OCI-LY7 (cell line): ENCODE measurements around the gene ROR2. TPM values are rescaled to one million over a fixed set of nuclear protein-coding genes. Genes with fewer than 3 reads are reported as not detected.

Experiments
- BruUV-seq: library from RNA; stranded (reverse); fragments of 400-500 nt; replicated peaks from 2 replicates; lab custom pipeline; 2021; lab: Mats Ljungman, UMichigan
- CTCF ChIA-PET: fragments of 300-600 bp; sonication (Branson Sonifier 250); formaldehyde crosslinking; loops from one replicate; lab custom pipeline; 2022; ENCODE audit warnings: antibody characterized with exemption; ENCODE audit not compliant: unreplicated experiment; lab: Charles Lee
- POLR2A ChIA-PET: fragments of 300-600 bp; sonication (Branson Sonifier 250); formaldehyde crosslinking; loops from one replicate; lab custom pipeline; 2022; ENCODE audit warnings: antibody characterized with exemption; lab: Charles Lee
- DNase-seq: peaks from one replicate; pipeline ENCODE4 v3.0.0-alpha.2; 2015; ENCODE audit warnings: low spot score
- H2AFZ ChIP-seq: fragments of 200-600 bp; sonication (generic), shearing (Covaris generic); 2 replicates; pipeline ENCODE4 v1.6.1; 2014; ENCODE audit warnings: mild to moderate bottlenecking, antibody characterized with exemption, low read length, moderate library complexity
- H3K27ac ChIP-seq: fragments of 200-600 bp; sonication (generic); 2 replicates; pipeline ENCODE4 v1.5.1; 2014; ENCODE audit warnings: mixed run types, low read depth, mild to moderate bottlenecking, moderate library complexity, low read length, inconsistent platforms; ENCODE audit not compliant: poor library complexity, severe bottlenecking
- H3K36me3 ChIP-seq: fragments of 200-600 bp; sonication (generic); 2 replicates; pipeline ENCODE4 v1.6.1; 2014; ENCODE audit warnings: mild to moderate bottlenecking, antibody characterized with exemption, low read length, moderate library complexity, mixed read lengths; ENCODE audit not compliant: insufficient read depth
- H3K4me1 ChIP-seq: fragments of 200-600 bp; sonication (generic); 2 replicates; pipeline ENCODE4 v1.5.1; 2014; ENCODE audit warnings: mild to moderate bottlenecking, low read length; ENCODE audit not compliant: insufficient read depth, poor library complexity, severe bottlenecking
- H3K4me2 ChIP-seq: fragments of 200-600 bp; sonication (generic); 2 replicates; pipeline ENCODE4 v1.6.1; 2014; ENCODE audit warnings: mild to moderate bottlenecking, low read length
- H3K4me3 ChIP-seq: fragments of 200-600 bp; sonication (generic); 2 replicates; pipeline ENCODE4 v1.5.1; 2014; ENCODE audit warnings: mild to moderate bottlenecking, low read depth, low read length; ENCODE audit not compliant: poor library complexity, severe bottlenecking
- H3K79me2 ChIP-seq: fragments of 200-600 bp; sonication (generic); 2 replicates; pipeline ENCODE4 v1.6.1; 2016; ENCODE audit warnings: low read depth, mild to moderate bottlenecking, low read length, moderate library complexity, mixed read lengths; ENCODE audit not compliant: insufficient read depth
- H3K9me2 ChIP-seq: fragments of 200-600 bp; sonication (generic); 2 replicates; pipeline ENCODE4 v1.6.1; 2016; ENCODE audit warnings: mild to moderate bottlenecking, low read length, mixed read lengths; ENCODE audit not compliant: insufficient read depth
- H3K9me3 ChIP-seq: fragments of 200-600 bp; sonication (generic); 2 replicates; pipeline ENCODE4 v1.6.1; 2014; ENCODE audit warnings: mild to moderate bottlenecking, mixed run types, low read length, mixed read lengths
- H4K20me1 ChIP-seq: fragments of 200-600 bp; sonication (generic); 2 replicates; pipeline ENCODE4 v1.6.1; 2014; ENCODE audit warnings: mild to moderate bottlenecking, antibody characterized with exemption, low read length, moderate library complexity, mixed read lengths; ENCODE audit not compliant: insufficient read depth
- CTCF ChIP-seq: fragments of 200-600 bp; sonication (generic); conservative IDR thresholded peaks from 2 replicates; pipeline ENCODE4 v1.5.1; 2014; ENCODE audit warnings: mild to moderate bottlenecking, antibody characterized with exemption, low read length, moderate library complexity, mixed read lengths
- EZH2phosphoT487 ChIP-seq: fragments of 200-600 bp; sonication (generic); IDR thresholded peaks from 2 replicates; pipeline ENCODE4 v1.6.1; 2018; ENCODE audit warnings: low read depth, borderline replicate concordance, mild to moderate bottlenecking, mixed run types, antibody characterized with exemption, low read length, moderate library complexity, mixed read lengths
- intact Hi-C: fragments of 100-400 bp; cut with micrococcal nuclease; formaldehyde crosslinking; loops from one replicate; pipeline ENCODE4 v1.10.0; 2022; ENCODE audit not compliant: unreplicated experiment
- total RNA-seq, 2 experiments: library from RNA; depleted of rRNA in 1 of 2; stranded (reverse); fragments of >200 nt in 1 of 2; shearing (Covaris generic) in 1 of 2; gene quantifications; 2 replicates each; pipeline ENCODE4 v1.2.3, GENCODE V29; 2014 to 2022

Gene ROR2
- total RNA-seq, 2 experiments from 2014 or later = 0.10 to 0.19 TPM

GRCh38 chr9:91599564-91599963 is 350.5 kb downstream of the ROR2 start:
- Histone ChIP-seq H3K36me3 (no peaks in the 10 kb centered on the region), H3K4me2 (no peak overlapping the region), H3K9me2 (no peaks in the 10 kb centered on the region), H3K9me3 (no peaks in the 10 kb centered on the region), H3K4me1 (no peaks in the 10 kb centered on the region), H4K20me1 (no peaks in the 10 kb centered on the region), H2AFZ (no peak overlapping the region), H3K79me2 (no peaks in the 10 kb centered on the region), H3K4me3 (no peak overlapping the region), H3K27ac (no peak overlapping the region)
- POLR2A ChIA-PET = interaction anchor here (0.7 kb wide), 1 partner anchor 692 kb away, joined by 3 read pairs; no protein-coding TSS in a partner anchor
- intact Hi-C loops = no loop called here
- DNase-seq = no peak
- BruUV-seq = no TSS peak
- TF ChIP-seq EZH2phosphoT487 = no peak
- no peak for TF ChIP-seq CTCF
- CTCF ChIA-PET = no interaction called here

GRCh38 chr9:91591627-91592026 is 358.4 kb downstream of the ROR2 start:
- no peak overlapping the region for H2AFZ ChIP-seq
- no peak overlapping the region for H3K4me3 ChIP-seq
- BruUV-seq = no TSS peak
- no peaks in the 10 kb centered on the region for H3K4me1 ChIP-seq
- H4K20me1 ChIP-seq = no peaks in the 10 kb centered on the region
- CTCF ChIA-PET = no interaction called here
- H3K36me3 ChIP-seq = no peaks in the 10 kb centered on the region
- TF ChIP-seq CTCF (no peak), EZH2phosphoT487 (no peak)
- no peaks in the 10 kb centered on the region for H3K9me2 ChIP-seq
- POLR2A ChIA-PET = no interaction called here
- intact Hi-C loops = no loop called here
- H3K79me2 ChIP-seq = no peaks in the 10 kb centered on the region
- no peak overlapping the region for H3K4me2 ChIP-seq
- no peak for DNase-seq
- no peak overlapping the region for H3K27ac ChIP-seq
- H3K9me3 ChIP-seq = no peaks in the 10 kb centered on the region

GRCh38 chr9:91589101-91589553 is 360.9 kb downstream of the ROR2 start:
- ChIA-PET POLR2A (no interaction called here), CTCF (no interaction called here)
- no peaks in the 10 kb centered on the region for H4K20me1 ChIP-seq
- DNase-seq = no peak
- H3K36me3 ChIP-seq = no peaks in the 10 kb centered on the region
- no peaks in the 10 kb centered on the region for H3K4me1 ChIP-seq
- H3K4me2 ChIP-seq = no peak overlapping the region
- no peak overlapping the region for H3K4me3 ChIP-seq
- no peaks in the 10 kb centered on the region for H3K9me2 ChIP-seq
- H3K9me3 ChIP-seq = no peaks in the 10 kb centered on the region
- H3K27ac ChIP-seq = no peak overlapping the region
- H2AFZ ChIP-seq = no peak overlapping the region
- no TSS peak for BruUV-seq
- intact Hi-C loops = no loop called here
- no peak for TF ChIP-seq EZH2phosphoT487
- no peak for TF ChIP-seq CTCF
- H3K79me2 ChIP-seq = no peaks in the 10 kb centered on the region
